Upper lobe of left lung (tissue), 6 donors: Measurements from ENCODE around the gene HOXA4. TPM values are rescaled to one million over a fixed set of nuclear protein-coding genes. Genes with fewer than 3 reads are reported as not detected.

ENCODE experiments used
- ATAC-seq, 2 donors: fragments of 200-7000 bp; cut with Tn5 transposase; one replicate each; pipeline ENCODE4 v1.9.1; 2022; ENCODE audit warnings: mild to moderate bottlenecking in 2 of 2, moderate library complexity in 2 of 2; ENCODE audit not compliant: low FRiP score in 2 of 2
- DNase-seq, 2 donors: peaks; one replicate each; pipeline ENCODE4 v3.0.0-alpha.2; 2019 to 2020
- H3K27ac ChIP-seq, 4 donors: fragments of 200-600 bp; sonication (generic); one replicate each; pipeline ENCODE4 v1.5.1; 2016 to 2019
- H3K27me3 ChIP-seq, 4 donors: fragments of 200-600 bp; sonication (generic); one replicate each; pipeline ENCODE4 v1.5.1; 2017 to 2019
- H3K36me3 ChIP-seq, 4 donors: fragments of 200-600 bp; sonication (generic); one replicate each; pipeline ENCODE4 v1.5.1; 2016 to 2019
- H3K4me1 ChIP-seq, 4 donors: fragments of 200-600 bp; sonication (generic); one replicate each; pipeline ENCODE4 v1.5.1; 2018 to 2019
- H3K4me3 ChIP-seq, 4 donors: fragments of 200-600 bp; sonication (generic); one replicate each; pipeline ENCODE4 v1.5.1; 2017 to 2019; ENCODE audit warnings: mild to moderate bottlenecking in 2 of 4, moderate library complexity in 1 of 4
- H3K9me3 ChIP-seq, 4 donors: fragments of 200-600 bp; sonication (generic); one replicate each; pipeline ENCODE4 v1.5.1; 2018 to 2019
- CTCF ChIP-seq, 6 experiments: fragments of 450-650 bp in 4 of 6; fragments of 200-600 bp in 2 of 6; sonication (generic) in 2 of 6; IDR thresholded peaks; one replicate each; pipeline ENCODE4 v1.5.1; 2016 to 2019; ENCODE audit warnings: antibody characterized with exemption in 6 of 6
- EP300 ChIP-seq, 4 donors: sonication (generic); formaldehyde crosslinking; IDR thresholded peaks; one replicate each; pipeline ENCODE4 v1.5.1; 2017; ENCODE audit warnings: antibody characterized with exemption in 4 of 4, control low read depth in 2 of 4
- POLR2A ChIP-seq, 4 donors: fragments of 450-650 bp; IDR thresholded peaks; one replicate each; pipeline ENCODE4 v1.5.1; 2016 to 2017; ENCODE audit warnings: antibody characterized with exemption in 4 of 4, mild to moderate bottlenecking in 2 of 4
- POLR2AphosphoS5 ChIP-seq, 2 donors: sonication (generic); formaldehyde crosslinking; IDR thresholded peaks; one replicate each; pipeline ENCODE4 v1.5.1; 2017; ENCODE audit warnings: antibody characterized with exemption in 2 of 2
- WGBS, 2 donors: methylation state at CpG; one replicate each; pipeline ENCODE4 v1.1.5; 2017 to 2018; 5-methylcytosine and 5-hydroxymethylcytosine counted together
- total RNA-seq, 6 donors: library from RNA; depleted of rRNA in 4 of 6; stranded (reverse); fragments of >200 nt in 4 of 6; gene quantifications; one replicate each; pipeline versions ENCODE4 v1.1.0 to v1.2.1, GENCODE V29; 2016 to 2021
- donor health status: DM: no; HTN: no; CAD: no; lungs with moderate emphysema.
- donor health status: DM: no; HTN: yes; CAD: no; lungs with severe emphysema.

Gene HOXA4
- total RNA-seq, 6 donors from 2014 or later = 1.5 to 10.5 (median 6.2) TPM

GRCh38 chr7:27165996-27166530, 35.5 kb upstream of the HOXA4 start:
- H3K27ac ChIP-seq = no peak overlapping the region

GRCh38 chr7:27165089-27165995, 34.8 kb upstream of the HOXA4 start, which contains the start of gene HOXA9:
TSS of gene HOXA9 (minus strand) at chr7:27165537. CDS start at chr7:27165457, 80 bp downstream.
- no peaks in the 10 kb centered on the region for H3K36me3 ChIP-seq
- peaks cover 2 to 77% (median 51%) of the 10 kb centered on the region in 4 donors for H3K27me3 ChIP-seq
- WGBS, 2 donors = 8 to 12% methylated on average over 27 to 68 of the region's 82 CpGs
- TF ChIP-seq CTCF (IDR thresholded peaks at IDR 0.05) (peak in 1 of 6 experiments; percentile 14), EP300 (IDR thresholded peaks at IDR 0.05) (no peak)
- peak within 1 kb of the TSS in 3 of 4 donors; percentile 35 to 49 (median 48) for H3K4me3 ChIP-seq
- DNase-seq (peak; percentile 73 to 92), ATAC-seq (peak in 1 of 2 donors; percentile 21)
- peak within 1 kb of the TSS in 1 of 4 donors; percentile 9 for H3K27ac ChIP-seq
- peaks cover 9 to 61% (median 49%) of the 10 kb centered on the region in 4 donors for H3K4me1 ChIP-seq
- peaks cover 0 to 5% (median 0%) of the 10 kb centered on the region in 4 donors for H3K9me3 ChIP-seq

More at GRCh38 chr7:27165996-27166530, 35.5 kb upstream of the HOXA4 start:
- TF ChIP-seq CTCF (IDR thresholded peaks at IDR 0.05) = no peak
- no peak for TF ChIP-seq EP300 (IDR thresholded peaks at IDR 0.05)
- no peak for TF ChIP-seq POLR2A (IDR thresholded peaks at IDR 0.05)
- no peak for TF ChIP-seq POLR2AphosphoS5 (IDR thresholded peaks at IDR 0.05)
- WGBS, 2 donors = 10 to 19% methylated on average over 13 to 44 of the region's 46 CpGs
- Histone ChIP-seq H3K27me3 (peaks cover 2 to 77% (median 55%) of the 10 kb centered on the region in 4 donors), H3K9me3 (peaks cover 0 to 5% (median 0%) of the 10 kb centered on the region in 4 donors), H3K4me3 (peak overlapping the region in 3 of 4 donors; percentile 35 to 49 (median 48)), H3K4me1 (peaks cover 5 to 53% (median 42%) of the 10 kb centered on the region in 4 donors), H3K36me3 (no peaks in the 10 kb centered on the region)
- peak in 1 of 2 donors; percentile 19 for ATAC-seq
- peak in 1 of 2 donors; percentile 80 for DNase-seq

- H3K27ac ChIP-seq = peak overlapping the region in 1 of 4 donors; percentile 9
- H3K9me3 ChIP-seq = peaks cover 0 to 5% (median 0%) of the 10 kb centered on the region in 4 donors
- no peak for TF ChIP-seq EP300 (IDR thresholded peaks at IDR 0.05)
- TF ChIP-seq CTCF (IDR thresholded peaks at IDR 0.05) = no peak
- TF ChIP-seq POLR2A (IDR thresholded peaks at IDR 0.05) = no peak
- no peak for TF ChIP-seq POLR2AphosphoS5 (IDR thresholded peaks at IDR 0.05)
- peaks cover 7 to 59% (median 48%) of the 10 kb centered on the region in 4 donors for H3K4me1 ChIP-seq
- H3K36me3 ChIP-seq = no peaks in the 10 kb centered on the region
- DNase-seq = peak in 1 of 2 donors; percentile 82
- WGBS, 2 donors = 15 to 17% methylated on average over 29 to 47 of the region's 47 CpGs
- H3K4me3 ChIP-seq = peak overlapping the region in 3 of 4 donors; percentile 35 to 49 (median 48)
- no peak for ATAC-seq
- H3K27me3 ChIP-seq = peaks cover 2 to 70% (median 44%) of the 10 kb centered on the region in 4 donors
Observed at GRCh38 chr7:27164367-27165088, 34.0 kb upstream of the HOXA4 start.

GRCh38 chr7:27164045-27164366, 33.4 kb upstream of the HOXA4 start:
- TF ChIP-seq POLR2AphosphoS5 (IDR thresholded peaks at IDR 0.05) (no peak), CTCF (IDR thresholded peaks at IDR 0.05) (no peak), POLR2A (IDR thresholded peaks at IDR 0.05) (no peak), EP300 (IDR thresholded peaks at IDR 0.05) (no peak)
- Histone ChIP-seq H3K36me3 (no peaks in the 10 kb centered on the region), H3K27ac (no peak overlapping the region), H3K4me3 (peak overlapping the region in 3 of 4 donors; percentile 35 to 49 (median 48)), H3K27me3 (peaks cover 2 to 68% (median 40%) of the 10 kb centered on the region in 4 donors), H3K4me1 (peaks cover 7 to 56% (median 45%) of the 10 kb centered on the region in 4 donors), H3K9me3 (peaks cover 0 to 5% (median 0%) of the 10 kb centered on the region in 4 donors)
- ATAC-seq = no peak
- no peak for DNase-seq
- WGBS, 2 donors = 40 to 44% methylated on average over 12 of the region's 12 CpGs
